ENCODE data around the gene MYD88.

- TF ChIP-seq CHD2 (IDR thresholded peaks at IDR 0.05; ENCODE audit: low read depth, low read length) (no peak), ZNF57 (CRISPR knock-in tag; IDR thresholded peaks at IDR 0.05) (no peak), MAZ (CRISPR knock-in tag; conservative IDR thresholded peaks at IDR 0.05 in 1 of 2, IDR thresholded peaks at IDR 0.05 in 1 of 2) (no peak), USF2 (CRISPR knock-in tag; IDR thresholded peaks at IDR 0.05) (no peak), SREBF2 (CRISPR knock-in tag; IDR thresholded peaks at IDR 0.05) (no peak), ZNF507 (tag; conservative IDR thresholded peaks at IDR 0.05) (no peak), ZNF778 (CRISPR knock-in tag; IDR thresholded peaks at IDR 0.05) (no peak), TAF1 (IDR thresholded peaks at IDR 0.05; ENCODE audit: control insufficient read depth, extremely low read depth, insufficient read depth, low read length, severe bottlenecking) (no peak), SPI1 (IDR thresholded peaks at IDR 0.05; ENCODE audit: borderline replicate concordance, low read depth, low read length) (no peak), CBX5 (IDR thresholded peaks at IDR 0.05; ENCODE audit: borderline replicate concordance, low read depth) (no peak), BRD9 (IDR thresholded peaks at IDR 0.05; ENCODE audit: low read depth, partially characterized antibody) (no peak)
These were observed 730 bp downstream of the MYD88 start for GRCh38 chr3:38139191-38139590.
